Stimulated activated CD8-positive, alpha-beta memory T cell treated with anti-CD3 and anti-CD28 coated beads, Interleukin-4, amount 100 ng/mL, for 24 hours (primary cell): ENCODE data around the gene RNF112.

Experiments
- DNase-seq: peaks from one replicate; pipeline ENCODE4 v3.0.0-alpha.2; 2020; ENCODE audit warnings: low read depth

The RNF112 gene

DNA sequence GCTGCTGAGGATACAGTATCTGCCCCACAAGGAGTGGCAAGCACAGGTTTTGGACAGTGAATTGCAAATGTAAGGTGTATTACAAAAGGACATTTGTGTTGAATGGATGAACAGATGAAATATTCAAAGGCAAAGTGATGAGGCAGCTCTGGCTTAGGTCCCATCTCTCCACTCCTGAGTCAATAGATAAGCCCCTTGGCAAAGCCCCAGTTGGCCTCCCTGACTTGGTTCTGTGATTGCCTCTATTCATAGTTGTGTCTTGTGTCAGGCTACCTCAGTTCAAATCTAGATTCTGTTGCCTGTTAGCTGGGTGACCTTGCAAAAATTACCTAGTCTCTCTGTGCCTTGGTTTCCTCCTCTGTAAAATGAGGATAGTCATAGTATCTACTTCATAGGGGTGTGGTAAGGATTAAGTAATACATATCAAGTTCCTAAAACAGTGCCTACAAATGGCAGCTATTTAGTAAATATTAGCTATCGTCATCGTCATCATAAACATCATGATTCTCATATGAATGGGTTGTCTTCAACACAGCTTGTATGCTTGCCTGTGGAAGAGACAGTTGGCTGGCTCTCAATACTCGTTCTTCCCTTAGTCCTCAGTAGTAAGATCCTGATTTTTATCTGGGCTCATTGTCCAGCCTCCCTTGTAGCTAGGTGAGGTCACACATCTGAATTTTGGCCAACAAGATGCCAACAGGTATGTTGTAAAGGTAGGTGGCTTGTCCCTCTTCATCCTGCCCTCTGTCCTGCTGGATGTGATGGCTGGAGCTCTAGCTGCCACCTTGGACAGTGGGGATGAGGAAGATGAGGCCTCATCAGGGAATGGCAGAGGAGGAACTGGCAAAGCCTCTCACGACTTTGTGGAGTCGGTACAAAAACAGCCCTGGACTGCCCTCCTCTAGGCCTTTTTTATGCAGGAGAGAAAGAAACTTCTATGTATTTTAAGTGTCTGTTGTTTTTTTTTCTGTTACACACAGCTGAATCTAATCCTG lies 21.9 kb upstream of the RNF112 start:
- no peak for DNase-seq

DNA sequence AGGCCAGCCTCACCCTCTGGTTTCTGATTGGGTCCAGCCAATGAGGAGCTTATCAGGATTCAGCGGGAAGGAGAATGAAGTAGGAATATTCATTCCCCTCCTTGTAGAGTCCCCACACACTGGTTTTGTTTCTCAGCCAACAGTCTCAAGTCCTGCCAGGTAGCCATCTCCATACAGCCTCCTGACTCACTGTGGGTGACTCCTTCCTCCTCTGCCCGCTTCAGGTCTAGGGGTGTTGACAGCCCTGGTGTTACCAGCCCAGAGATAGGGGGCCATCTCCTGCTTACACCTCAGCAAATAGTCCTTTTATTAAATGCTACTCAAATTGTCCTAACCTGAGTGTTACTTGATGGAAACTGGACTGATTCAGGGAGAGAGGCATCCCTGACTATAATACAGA lies 20.1 kb upstream of the RNF112 start:
- no peak for DNase-seq

DNA sequence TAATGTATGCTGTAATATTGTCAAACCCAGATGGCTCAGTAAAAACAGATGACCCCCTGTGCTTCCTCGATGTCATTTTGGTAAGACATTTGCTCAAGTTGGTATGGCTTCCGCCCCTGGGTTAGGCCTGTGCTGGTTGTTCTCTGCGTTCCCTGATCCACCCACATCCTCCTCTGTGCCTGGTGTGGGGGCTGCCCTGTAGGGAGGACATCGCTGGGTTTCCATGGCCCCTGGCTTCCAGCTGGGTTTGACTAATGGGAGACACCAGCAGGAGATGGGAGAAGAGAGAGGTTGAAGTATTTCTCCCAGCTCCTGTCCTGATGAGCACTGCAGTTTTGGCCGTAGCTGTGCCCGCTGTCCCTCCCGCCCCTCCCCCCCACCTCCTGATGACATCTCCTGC lies 19.6 kb upstream of the RNF112 start:
- no peak for DNase-seq

DNA sequence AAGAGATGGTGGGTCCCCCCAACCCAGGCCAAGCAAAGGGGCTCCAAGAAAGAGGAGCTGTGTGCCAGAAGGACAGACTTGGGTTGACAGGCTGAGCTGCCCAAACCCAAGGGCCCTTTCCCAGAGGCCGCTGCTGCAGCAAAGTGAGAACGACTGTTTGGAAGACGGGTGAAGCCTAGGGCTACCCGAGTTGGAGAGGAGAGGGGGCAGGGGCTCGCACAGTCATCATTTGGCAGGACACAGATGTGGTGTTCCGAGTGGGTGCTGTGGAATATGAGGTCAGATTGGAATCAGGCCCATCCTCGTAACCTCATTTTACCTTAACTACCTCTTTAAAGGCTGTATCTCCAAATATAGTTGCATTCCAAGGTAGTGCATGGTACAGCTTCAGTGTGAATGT lies 18.7 kb upstream of the RNF112 start:
- DNase-seq = no peak

DNA sequence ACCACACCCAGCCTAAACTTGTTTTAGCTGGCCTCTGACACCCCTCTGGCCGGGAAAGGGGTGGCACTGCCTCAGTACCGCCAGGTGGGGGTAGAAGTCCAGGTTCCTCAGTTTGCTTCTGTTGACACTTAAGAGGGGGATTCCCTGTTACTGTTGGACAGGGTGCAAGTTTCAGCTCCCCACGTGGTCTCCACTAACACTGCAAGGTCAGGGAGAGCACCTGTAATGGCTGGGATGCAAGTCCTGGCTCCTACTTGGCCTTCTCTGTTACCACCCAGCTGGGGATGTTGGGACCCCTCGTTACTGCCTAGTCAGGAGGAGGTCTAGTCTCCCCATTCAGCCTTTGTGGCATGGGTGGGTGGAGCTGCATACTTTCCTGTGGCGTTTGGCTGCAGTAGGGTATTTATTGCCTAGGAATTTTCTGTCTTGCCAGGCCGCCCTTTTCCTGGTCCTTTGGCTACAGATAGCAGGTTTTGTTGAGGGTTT lies 13.4 kb upstream of the RNF112 start:
- DNase-seq = no peak

DNA sequence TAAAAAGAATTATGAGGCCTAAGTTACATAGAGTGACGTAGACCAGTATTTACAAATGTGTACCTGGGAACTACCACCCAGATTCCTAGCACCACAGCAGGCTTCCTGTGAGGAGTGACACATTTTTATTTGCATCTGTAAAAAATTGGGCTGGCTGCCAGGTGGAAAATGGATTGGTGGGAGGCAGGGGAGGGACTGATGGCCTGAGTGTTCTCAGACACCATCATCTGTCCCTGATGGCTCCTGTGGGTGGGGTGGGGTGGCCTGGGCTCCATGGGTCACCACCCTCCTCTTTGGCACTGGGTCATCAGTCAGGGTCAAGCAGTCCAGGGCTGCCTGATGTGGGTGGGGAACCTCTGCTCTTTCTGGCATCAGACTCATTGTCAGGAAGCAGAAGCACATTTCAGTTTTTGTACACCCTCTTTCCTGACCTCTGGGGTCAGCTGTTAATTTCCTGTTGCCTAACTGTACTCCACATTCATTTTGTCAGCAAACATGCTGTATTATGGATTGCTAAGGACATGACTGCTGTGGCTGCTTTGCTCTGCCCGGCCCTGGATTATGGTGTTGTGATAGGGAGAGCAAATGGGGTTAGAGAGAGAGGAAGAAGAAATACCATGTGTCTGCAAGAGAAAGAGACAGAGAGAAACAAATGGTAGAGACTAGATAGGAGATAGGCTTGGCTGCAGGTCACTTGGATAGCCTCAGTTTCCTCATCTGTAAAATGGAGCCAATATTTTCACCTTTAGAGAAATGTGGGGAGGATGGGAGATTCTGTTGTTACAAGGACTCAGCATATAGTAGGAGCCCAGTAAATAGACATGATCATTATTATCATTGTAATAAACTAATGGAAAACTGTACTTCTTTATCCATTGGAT lies 12.5 kb upstream of the RNF112 start:
- DNase-seq = no peak

DNA sequence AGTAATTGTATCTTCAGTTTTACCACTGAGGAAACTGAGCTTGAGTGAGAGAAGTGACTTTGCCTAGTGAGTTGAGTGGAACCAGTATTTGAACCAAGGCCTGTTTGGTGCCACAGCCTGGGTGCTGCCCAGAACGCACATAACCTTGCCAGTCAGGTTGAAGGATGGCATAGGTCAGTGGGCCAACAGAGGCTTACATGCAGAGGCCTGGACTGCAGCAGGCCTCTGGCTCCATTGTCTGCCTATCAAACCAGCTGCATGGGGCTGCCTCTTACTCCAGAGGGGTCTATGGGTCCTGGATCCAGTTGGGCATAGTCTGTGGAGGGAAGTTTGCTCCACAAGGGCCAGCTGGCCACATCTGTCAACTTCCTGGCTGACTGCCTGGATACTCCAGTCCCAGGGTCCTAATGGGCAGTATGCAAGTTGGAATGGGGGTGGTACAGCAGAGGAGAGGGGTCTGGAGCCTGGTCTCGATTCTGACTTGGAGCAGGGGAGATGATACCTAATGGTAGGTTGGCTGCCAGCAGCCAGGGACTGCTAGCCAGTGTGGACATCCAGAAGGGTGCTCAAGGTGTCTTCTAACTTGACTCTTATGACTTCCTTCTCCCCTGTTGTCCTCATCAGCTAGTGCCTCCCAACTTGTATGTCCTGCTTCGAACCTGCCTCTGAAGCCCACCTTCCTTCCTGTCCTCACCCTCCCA lies 11.1 kb upstream of the RNF112 start:
- no peak for DNase-seq

DNA sequence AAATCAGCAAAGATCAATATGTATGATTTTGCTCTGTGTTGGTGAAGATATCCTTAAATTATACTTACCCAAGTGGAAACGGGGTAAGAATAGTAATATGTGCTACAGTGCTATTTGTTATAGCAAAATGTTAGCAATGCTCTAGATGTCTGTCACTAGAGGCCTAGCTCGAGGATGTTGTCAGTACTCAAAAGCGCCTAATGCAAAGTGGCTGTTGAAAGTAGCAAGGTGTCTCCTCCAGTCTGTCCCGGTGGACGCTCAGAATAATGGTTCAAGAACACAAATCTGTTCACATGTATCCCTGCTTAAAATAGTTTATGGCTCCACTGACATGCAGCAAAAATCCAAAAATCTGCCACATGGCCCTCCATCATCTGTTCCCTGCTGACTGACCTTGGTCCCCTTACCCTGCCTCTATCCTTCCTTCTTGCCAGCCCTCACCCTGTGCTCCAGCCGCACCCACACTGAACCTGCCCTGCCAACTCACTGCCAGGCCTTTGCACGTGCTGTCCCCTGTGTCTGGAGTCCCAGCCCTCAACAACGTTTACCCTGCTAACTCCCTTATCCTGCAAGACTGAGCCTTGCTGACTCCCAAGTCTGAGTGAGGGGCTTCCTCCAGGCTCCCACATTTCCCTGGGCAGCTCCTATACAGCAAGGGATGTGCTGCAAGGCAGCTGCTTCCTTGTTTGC lies 9.6 kb upstream of the RNF112 start:
- no peak for DNase-seq

DNA sequence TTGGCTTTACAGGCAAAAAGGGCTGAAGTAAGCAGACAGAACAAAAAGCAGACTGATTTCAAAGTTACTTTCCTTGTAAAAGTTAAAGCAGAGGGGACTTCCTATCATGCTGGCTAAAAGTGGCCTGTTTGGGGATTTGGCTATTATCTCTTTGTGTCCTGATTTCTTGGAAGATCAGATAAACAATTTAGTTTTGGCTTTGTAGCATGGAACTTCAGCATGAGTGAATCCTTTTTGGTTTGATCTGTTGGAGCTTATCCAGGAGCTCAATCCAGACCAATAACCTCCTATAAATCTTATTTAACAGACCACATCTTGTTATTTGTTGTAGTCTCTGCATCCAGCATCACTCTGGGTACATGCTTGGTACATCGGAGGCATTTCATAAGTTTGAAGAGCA lies 8.9 kb upstream of the RNF112 start:
- no peak for DNase-seq

DNA sequence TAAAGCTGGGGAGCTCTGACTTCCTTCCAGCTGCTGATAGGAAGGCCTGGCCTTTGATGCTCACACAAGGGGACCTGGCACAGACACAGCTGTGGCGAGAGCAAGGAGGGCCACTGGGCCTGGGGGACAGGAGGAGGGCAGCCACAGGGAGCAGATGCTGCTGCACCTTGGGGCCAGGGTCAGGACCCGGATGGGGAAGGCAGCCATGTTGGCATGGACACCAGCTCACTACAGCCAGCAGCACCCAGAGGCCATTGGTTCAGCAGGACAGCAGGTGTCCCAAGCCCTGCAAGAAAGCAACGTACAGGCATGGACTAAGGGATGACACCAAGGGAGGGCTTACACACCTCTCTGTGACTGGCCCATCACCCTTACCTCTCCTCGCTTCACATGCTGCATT lies 8.0 kb upstream of the RNF112 start:
- DNase-seq = no peak

DNA sequence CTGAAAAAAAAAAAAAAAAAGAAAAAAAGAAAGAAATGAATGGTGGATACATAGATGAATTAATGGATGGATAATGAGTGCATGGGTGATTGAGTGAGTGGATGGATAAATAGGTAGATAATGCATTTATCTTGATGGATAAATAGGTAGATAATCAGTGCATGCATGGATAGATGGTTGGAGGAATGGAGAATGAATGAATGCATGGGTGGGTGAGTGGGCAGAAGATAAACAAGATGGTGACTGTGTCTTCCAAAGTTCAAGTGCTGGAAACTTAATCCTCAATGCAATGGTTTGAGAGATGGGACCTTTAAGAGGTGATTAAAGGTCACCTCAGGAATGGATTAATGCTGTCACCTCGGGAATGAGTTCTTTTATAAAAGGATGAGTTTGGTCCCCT lies 6.8 kb upstream of the RNF112 start:
- DNase-seq = no peak

DNA sequence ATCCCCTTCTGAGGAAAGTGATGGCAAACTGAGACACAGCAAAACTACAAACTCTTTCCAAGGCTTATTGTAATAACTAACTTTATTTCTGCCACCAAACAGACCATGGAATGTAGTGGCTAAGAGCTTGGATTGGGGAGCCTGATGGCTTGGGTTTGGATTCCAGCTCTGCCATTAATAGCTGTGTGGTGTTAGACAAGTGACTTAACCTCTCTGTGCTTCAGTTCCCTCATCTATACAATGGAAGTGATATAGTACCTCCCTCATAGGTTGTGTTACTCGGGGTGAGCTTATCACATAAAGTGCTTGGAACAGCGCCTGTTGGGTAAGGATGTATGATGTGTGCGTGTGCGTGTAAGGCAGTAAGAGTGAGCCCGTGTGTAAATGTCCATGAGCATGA lies 5.9 kb upstream of the RNF112 start:
- DNase-seq = no peak

DNA sequence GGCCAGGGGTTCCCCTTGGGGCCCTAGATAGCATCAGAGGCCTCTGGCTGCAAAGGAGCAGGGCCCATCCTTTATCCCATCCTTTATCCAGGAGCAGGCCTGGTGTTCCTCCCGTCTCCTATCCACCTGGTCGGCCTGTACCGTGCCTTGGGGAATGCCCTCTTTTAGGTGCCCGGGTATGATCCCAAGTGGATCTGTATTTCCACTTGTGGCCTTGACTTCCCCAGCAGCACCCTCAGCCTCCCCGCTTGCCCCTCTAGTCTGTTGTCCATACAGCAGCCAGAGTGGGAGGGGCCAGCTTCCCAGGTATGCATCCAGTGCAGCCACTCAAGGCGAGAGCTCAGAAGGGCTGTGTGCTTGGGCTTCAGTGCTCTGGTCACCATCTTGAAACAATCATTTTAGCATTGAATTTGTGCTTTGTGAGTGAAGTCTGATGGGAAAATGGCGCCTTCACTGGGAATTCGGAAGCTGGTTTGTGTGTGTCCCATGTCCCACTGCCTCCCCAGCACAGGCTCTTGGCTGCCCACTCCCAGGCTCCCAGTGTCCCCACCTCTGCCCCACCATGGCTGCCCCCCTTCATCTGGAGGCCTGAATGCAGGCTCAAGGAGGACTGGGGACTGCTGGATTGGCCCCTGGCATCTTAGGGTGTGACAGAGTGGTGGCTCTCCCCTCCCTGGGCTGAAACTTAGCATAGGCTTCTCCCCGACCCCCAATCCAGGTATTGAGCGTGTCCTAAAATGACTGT lies 3.3 kb upstream of the RNF112 start:
- DNase-seq = no peak

DNA sequence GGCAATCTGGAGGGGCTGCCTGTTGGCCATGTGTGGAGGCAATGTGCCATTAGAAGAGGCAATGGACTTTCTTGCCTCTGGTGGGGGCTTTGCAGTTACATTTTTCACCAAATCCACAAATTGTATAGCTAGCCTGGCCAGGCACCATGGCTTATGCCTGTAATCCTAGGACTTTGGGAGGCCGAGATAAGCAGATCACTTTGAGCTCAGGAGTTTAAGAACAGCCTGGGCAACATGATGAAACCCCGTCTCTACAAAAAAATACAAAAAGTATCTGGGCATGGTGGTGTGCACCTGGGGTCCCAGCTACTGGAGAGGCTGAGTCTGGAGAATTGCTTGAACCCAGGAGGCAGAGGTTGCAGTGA lies 2.7 kb upstream of the RNF112 start:
- no peak for DNase-seq

DNA sequence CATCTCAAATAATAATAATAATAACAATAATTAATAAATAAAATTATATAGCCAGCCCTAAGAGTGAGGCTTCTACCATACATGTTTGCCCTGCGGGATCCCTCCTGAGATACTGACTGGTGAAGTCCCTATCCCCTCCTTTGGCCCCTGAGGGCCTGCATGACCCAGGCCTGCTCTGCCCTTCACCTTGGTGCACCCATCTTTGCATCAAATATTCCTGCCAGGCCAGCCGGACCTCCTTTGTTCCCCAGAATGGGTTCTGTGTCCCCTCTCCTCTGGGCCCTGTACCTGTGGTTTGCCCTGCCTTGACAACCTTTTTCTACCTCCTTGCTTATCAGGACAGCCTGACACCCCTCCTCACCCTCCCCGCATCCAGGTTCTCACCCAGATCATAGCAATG lies 2.0 kb upstream of the RNF112 start:
- DNase-seq = no peak

DNA sequence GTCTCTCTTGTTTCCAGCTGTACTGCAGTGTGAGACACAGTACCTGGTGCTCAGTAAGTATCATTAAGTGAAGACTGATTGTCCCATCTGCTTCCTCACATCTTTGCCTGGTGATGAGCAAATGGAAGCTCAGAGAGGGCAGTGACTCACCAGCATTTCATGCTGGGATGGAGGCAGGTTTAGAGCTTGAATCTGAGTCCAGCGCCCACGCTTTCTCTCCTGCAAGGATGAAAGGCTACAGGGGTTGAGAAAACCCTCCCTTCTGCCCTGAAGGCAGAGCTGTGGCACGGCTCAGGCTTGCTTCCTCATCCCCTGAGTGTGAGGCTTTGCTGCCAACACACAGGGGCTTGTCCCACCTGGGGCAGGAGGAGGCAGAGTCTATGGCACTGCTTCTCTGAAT lies 1.5 kb upstream of the RNF112 start:
- DNase-seq = no peak

DNA sequence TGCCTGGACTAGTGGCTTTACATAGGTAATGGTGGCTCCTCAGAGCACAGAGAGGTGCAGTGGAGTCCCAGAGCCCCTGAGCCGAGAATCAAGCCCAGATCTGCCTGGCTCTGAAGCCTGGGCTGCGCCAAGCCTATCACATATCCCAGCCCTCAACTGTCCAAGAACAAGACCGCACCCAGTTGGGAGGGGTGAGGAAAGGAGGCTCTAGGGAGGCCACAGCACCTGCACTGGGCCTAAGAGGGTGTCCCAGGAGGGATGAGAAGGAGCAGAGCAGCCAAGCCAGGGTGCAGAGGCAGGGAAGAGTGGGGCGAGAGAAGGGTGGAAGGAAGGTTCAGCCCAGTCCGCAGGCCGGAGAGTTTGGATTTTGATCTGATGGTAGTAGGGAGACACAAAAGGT lies 941 bp upstream of the RNF112 start:
- DNase-seq = no peak

DNA sequence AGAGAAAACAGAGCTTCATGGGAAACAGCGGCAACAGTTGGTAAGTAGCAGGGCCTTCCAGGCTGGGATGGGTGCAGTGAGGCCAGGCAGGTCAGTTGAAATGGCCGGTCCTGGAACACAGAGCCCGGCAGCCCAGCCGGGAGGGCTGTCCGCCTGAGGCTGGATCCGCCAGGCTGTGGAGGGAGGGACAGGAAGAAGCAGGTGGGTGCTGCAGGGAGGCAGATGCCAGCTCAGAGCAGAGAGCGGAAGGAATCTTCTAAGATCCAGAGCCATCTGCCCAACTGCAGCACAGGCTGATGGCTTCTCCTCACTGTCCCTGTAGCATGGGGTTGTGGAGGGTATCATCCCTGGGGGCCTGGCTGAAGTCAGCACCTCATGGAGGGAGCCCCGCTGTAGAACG lies 599 bp downstream of the RNF112 start:
- no peak for DNase-seq

DNA sequence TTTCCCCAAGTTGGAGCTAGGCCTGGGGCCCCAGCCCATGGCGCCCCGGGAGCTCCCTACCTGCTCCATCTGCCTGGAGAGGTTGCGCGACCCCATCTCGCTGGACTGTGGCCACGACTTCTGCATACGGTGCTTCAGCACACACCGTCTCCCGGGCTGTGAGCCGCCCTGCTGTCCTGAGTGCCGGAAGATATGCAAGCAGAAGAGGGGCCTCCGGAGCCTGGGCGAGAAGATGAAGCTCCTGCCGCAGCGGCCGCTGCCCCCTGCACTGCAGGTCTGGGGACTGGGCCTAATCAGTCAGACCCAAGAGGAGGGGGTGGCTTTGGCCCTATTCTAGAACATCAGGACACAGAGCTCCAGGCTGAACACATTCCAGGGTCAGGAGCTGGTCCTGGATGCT lies 1.5 kb downstream of the RNF112 start:
- no peak for DNase-seq

DNA sequence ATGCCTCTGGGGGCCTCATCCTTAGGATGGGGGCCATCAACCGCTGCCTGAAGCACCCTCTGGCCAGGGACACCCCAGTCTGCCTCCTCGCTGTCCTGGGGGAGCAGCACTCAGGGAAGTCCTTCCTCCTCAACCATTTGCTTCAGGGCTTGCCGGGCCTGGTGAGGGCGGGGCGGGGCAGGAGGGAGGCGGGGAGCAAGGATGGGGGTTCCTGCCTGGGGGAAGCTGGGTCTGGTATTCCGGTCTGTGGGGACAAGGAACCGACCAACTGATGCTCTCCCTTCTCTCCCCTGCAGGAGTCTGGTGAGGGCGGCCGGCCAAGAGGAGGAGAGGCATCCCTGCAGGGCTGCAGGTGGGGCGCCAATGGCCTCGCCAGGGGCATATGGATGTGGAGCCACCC lies 2.0 kb downstream of the RNF112 start:
- DNase-seq = no peak

DNA sequence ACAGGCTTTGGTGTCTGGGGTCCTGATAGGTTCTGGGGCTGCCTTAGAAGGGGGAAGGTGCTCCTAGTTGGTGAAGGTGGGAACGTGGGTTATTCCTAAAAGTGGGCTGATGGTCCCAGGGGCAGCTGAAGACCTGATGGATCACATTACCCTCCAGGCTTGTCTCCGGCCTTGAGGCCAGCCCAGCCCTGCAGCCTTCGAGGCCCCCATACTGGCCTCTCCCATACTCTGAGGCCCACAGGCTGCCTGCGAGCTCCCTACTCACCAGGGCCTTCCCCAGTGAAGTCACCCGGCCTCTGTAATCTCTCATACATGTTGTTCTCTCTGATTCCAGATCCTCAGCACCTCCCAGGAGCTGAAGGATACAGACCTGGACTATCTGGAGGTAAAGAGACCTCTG lies 2.7 kb downstream of the RNF112 start:
- no peak for DNase-seq
